Measurements from ENCODE around the gene EXOC3L4. TPM values are rescaled to one million over a fixed set of nuclear protein-coding genes. Genes with fewer than 3 reads are reported as not detected.
A peak's percentile ranks its signal among the peaks of the same experiment; 100 is the strongest.

Gene EXOC3L4
- total and polyA plus RNA-seq, 3 experiments from 2014 or later, result not detected

DNA sequence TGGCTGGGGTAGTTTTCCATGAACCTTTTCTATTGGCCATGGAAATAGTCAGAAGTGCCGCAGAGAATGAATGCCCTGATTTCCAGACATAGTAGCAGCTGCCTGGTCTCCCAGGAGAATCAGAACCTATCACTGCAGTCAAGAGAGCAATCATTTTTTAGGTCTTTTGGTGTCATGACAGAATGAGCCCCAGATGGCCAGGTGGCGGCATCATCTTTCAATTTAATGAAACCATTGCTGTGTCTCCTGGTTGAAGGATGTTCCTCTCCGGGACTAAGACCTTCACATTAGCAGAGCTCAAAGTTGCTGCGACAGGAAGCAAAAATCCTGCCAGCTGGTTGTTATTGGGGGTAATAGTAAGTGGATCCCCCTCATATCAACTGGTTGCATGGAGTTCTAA, 47.5 kb downstream of the EXOC3L4 start:
- no peak overlapping the region for H3K27ac ChIP-seq (ENCODE audit: low read depth, low read length)
- H3K27me3 ChIP-seq (ENCODE audit: insufficient read depth, low read length, poor library complexity, severe bottlenecking), result peaks cover 3% of the 10 kb centered on the region
- H3K36me3 Mint-ChIP-seq, result no peaks in the 10 kb centered on the region
- H3K4me1 Mint-ChIP-seq, result peaks cover 0 to 13% (median 6%) of the 10 kb centered on the region in 3 donors
- ChIA-PET CTCF (interaction anchor here (1.0 kb wide), 1 partner anchor 37 kb away, joined by 5 read pairs; no protein-coding TSS in a partner anchor), POLR2A (no interaction called here)
- no peaks in the 10 kb centered on the region for H3K36me3 ChIP-seq (ENCODE audit: insufficient read depth, low read length)
- no peak overlapping the region for H3K4me3 ChIP-seq (ENCODE audit: low read length)
- H3K9me3 Mint-ChIP-seq, result no peaks in the 10 kb centered on the region
- H3K27me3 Mint-ChIP-seq, result peaks cover 21 to 60% of the 10 kb centered on the region in 2 donors
- H3K27ac Mint-ChIP-seq, result peak overlapping the region in 1 of 8 donors; percentile 26
- H3K9me3 ChIP-seq (ENCODE audit: low read length), result no peaks in the 10 kb centered on the region
- H3K4me1 ChIP-seq (ENCODE audit: insufficient read depth, low read length), result no peaks in the 10 kb centered on the region
- DNase-seq, result no peak
- H3K4me3 Mint-ChIP-seq, result no peak overlapping the region

DNA sequence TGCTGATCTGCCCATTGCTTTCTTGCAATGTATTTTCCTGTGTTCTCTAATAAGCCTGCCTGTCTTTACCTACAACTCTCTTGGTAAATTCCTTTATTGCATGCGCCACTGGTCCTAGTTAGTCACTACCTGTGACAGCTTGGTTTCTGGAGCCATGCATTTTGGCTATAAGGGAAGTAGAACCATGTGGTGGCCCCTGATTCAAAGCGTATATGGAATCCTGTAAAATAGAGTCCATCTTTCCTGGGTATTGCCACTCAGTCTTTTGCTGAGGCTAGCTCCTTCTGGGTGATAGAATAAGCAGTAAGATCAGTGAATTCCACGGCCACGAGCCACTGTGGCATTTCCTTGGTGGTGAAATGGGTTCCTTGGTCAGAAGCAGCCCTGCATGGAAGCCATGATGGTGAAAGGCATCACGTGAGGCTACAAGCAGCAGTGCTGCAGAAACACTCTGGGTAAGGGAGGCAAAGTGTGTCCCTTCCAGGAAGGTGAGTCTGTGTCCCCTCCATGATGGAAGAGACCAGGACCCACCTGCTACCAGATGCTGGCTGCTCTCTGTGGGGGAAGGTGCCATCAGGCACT, 48.3 kb downstream of the EXOC3L4 start:
- Mint-ChIP-seq H3K27me3 (peaks cover 19 to 66% of the 10 kb centered on the region in 2 donors), H3K36me3 (no peaks in the 10 kb centered on the region), H3K9me3 (no peaks in the 10 kb centered on the region), H3K4me3 (no peak overlapping the region), H3K4me1 (peaks cover 0 to 13% (median 6%) of the 10 kb centered on the region in 3 donors), H3K27ac (peak overlapping the region in 1 of 8 donors; percentile 26)
- ChIA-PET CTCF (interaction anchor here (1.0 kb wide), 1 partner anchor 38 kb away, joined by 5 read pairs; no protein-coding TSS in a partner anchor), POLR2A (no interaction called here)
- DNase-seq, result no peak
- Histone ChIP-seq H3K36me3 (ENCODE audit: insufficient read depth, low read length) (no peaks in the 10 kb centered on the region), H3K27ac (ENCODE audit: low read depth, low read length) (no peak overlapping the region), H3K4me1 (ENCODE audit: insufficient read depth, low read length) (no peaks in the 10 kb centered on the region), H3K9me3 (ENCODE audit: low read length) (no peaks in the 10 kb centered on the region), H3K27me3 (ENCODE audit: insufficient read depth, low read length, poor library complexity, severe bottlenecking) (peaks cover 3% of the 10 kb centered on the region), H3K4me3 (ENCODE audit: low read length) (no peak overlapping the region)

DNA sequence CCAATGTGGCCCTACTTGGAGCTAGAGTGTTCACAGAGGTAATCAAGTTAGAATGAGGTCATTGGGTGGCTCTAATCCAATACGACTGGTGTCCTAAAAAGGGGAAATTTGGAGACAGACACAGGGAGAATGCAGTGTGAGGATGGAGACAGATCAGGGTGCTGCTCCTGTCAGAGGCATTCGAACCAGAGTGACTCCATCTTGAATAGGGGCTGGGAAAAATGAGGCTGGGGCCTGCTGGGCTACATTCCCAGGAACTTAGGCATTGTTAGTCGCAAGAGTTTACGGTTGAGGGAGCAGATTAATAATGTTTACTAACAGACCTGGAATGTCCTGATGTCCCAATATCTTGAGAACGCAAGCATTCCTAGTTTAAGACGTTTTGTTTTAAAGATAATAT, 49.0 kb downstream of the EXOC3L4 start:
- Histone ChIP-seq H3K9me3 (ENCODE audit: low read length) (no peaks in the 10 kb centered on the region), H3K27ac (ENCODE audit: low read depth, low read length) (no peak overlapping the region), H3K4me3 (ENCODE audit: low read length) (no peak overlapping the region), H3K27me3 (ENCODE audit: insufficient read depth, low read length, poor library complexity, severe bottlenecking) (peaks cover 3% of the 10 kb centered on the region), H3K4me1 (ENCODE audit: insufficient read depth, low read length) (no peaks in the 10 kb centered on the region), H3K36me3 (ENCODE audit: insufficient read depth, low read length) (no peaks in the 10 kb centered on the region)
- no peak overlapping the region for H3K27ac Mint-ChIP-seq
- no peaks in the 10 kb centered on the region for H3K9me3 Mint-ChIP-seq
- no peaks in the 10 kb centered on the region for H3K36me3 Mint-ChIP-seq
- CTCF ChIA-PET, result no interaction called here
- DNase-seq, result no peak
- peaks cover 0 to 13% (median 6%) of the 10 kb centered on the region in 3 donors for H3K4me1 Mint-ChIP-seq
- H3K27me3 Mint-ChIP-seq, result peaks cover 20 to 73% of the 10 kb centered on the region in 2 donors
- POLR2A ChIA-PET, result no interaction called here
- H3K4me3 Mint-ChIP-seq, result no peak overlapping the region

DNA sequence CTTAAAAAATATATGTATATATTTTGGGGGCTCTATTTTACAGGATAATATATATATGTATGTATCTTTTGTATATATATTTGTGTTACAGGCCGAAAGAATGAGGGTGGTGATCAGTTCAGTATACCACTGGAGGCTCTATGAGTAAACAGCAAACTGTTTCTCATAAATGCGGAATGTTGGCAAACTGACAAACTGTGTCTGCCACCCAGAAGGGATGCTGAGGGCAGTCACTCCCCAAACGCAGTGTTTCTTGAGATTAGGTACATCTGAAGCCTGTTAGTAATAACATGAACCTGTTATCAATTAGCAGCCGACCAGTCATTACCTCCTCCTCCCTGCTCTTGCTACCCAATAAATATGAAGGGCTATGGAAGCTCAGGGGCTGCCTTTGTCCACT, 49.6 kb downstream of the EXOC3L4 start:
- POLR2A ChIA-PET, result no interaction called here
- Histone ChIP-seq H3K4me3 (ENCODE audit: low read length) (no peak overlapping the region), H3K36me3 (ENCODE audit: insufficient read depth, low read length) (no peaks in the 10 kb centered on the region), H3K27me3 (ENCODE audit: insufficient read depth, low read length, poor library complexity, severe bottlenecking) (peaks cover 3% of the 10 kb centered on the region), H3K27ac (ENCODE audit: low read depth, low read length) (no peak overlapping the region), H3K4me1 (ENCODE audit: insufficient read depth, low read length) (no peaks in the 10 kb centered on the region), H3K9me3 (ENCODE audit: low read length) (no peaks in the 10 kb centered on the region)
- peaks cover 0 to 13% (median 6%) of the 10 kb centered on the region in 3 donors for H3K4me1 Mint-ChIP-seq
- no peak for DNase-seq
- H3K9me3 Mint-ChIP-seq, result no peaks in the 10 kb centered on the region
- H3K36me3 Mint-ChIP-seq, result no peaks in the 10 kb centered on the region
- H3K27ac Mint-ChIP-seq, result no peak overlapping the region
- CTCF ChIA-PET, result no interaction called here
- no peak overlapping the region for H3K4me3 Mint-ChIP-seq
- H3K27me3 Mint-ChIP-seq, result peaks cover 21 to 76% of the 10 kb centered on the region in 2 donors

DNA sequence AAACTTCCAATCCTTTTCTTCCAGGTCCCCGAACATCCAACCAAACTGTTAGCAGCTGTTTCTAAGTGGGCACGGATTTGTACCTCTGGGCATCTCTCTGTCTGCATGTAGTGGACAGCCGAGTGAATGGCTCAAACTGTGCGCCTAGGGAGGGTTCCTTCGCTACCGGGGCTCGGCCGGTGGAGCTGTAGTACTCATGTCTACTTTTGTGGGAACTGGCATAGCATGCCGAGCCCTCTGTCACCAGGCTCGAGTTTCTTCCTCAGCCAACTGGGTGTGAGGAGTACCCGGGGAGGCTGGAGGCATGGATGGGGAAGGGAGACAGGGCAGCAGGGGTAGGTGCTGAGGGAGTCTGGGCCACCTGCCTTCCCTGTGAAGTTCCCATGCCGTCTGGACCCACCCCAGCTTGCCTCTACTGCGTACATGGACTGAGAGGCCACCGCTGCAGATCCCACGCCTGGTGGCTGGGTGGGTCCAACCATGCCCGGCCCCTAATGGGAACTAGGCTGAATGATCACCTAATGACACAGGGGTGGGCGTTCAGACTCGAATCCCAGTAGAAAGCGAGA, 51.7 kb downstream of the EXOC3L4 start:
- Mint-ChIP-seq H3K36me3 (no peaks in the 10 kb centered on the region), H3K27me3 (peaks cover 17 to 71% of the 10 kb centered on the region in 2 donors), H3K4me1 (peaks cover 0 to 4% (median 0%) of the 10 kb centered on the region in 3 donors), H3K9me3 (no peaks in the 10 kb centered on the region), H3K27ac (no peak overlapping the region), H3K4me3 (no peak overlapping the region)
- Histone ChIP-seq H3K9me3 (ENCODE audit: low read length) (no peaks in the 10 kb centered on the region), H3K27ac (ENCODE audit: low read depth, low read length) (no peak overlapping the region), H3K27me3 (ENCODE audit: insufficient read depth, low read length, poor library complexity, severe bottlenecking) (peaks cover 3% of the 10 kb centered on the region), H3K36me3 (ENCODE audit: insufficient read depth, low read length) (no peaks in the 10 kb centered on the region), H3K4me1 (ENCODE audit: insufficient read depth, low read length) (no peaks in the 10 kb centered on the region), H3K4me3 (ENCODE audit: low read length) (no peak overlapping the region)
- ChIA-PET POLR2A (no interaction called here), CTCF (no interaction called here)
- no peak for DNase-seq

DNA sequence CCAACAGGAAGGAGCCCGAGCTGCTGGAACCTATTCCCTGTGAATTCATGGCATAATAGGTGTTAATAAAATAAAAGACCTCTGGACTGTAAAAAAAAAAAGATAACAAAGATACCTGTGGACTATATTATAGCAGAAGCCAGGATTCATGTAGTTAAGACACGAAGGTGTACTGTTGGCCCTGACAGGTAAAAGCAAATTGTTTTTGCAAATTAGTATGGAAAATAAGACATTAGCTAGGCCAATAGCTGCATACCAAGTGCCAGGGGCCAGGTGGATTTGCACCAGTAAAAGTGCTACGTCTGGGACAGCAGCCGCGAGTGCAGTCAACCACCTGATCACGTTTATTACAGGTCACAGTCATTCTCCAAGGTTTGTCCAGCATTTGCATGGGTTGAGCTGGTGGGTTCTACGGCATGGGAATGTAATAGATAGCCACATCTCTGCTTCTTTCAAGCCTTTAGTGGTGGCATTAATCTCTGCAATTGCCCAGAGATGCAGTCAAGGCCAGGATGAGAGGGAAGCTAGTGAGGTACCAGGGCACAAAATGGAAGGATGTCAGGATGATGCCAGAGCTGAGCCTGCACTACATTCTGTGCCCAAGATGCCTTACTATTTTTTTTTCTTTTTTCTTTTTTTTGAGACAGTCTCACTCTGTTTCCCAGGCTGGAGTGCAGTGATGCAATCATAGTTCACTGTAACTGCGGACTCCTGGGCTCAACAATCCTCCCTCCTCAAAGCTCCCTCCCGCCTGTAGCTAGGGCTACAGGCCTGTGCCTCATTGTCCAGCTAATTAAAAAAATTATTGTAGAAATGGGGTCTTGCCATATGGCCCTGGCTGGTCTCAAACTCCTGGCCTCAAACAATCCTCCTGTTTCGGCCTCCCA, 55.1 kb downstream of the EXOC3L4 start:
- H3K4me3 ChIP-seq (ENCODE audit: low read length), result no peak overlapping the region
- H3K36me3 ChIP-seq (ENCODE audit: insufficient read depth, low read length), result no peaks in the 10 kb centered on the region
- ChIA-PET POLR2A (no interaction called here), CTCF (interaction anchor here (1.1 to 1.6 kb wide), 2 partner anchors 9 to 45 kb away, joined by 3 to 4 read pairs; no protein-coding TSS in a partner anchor)
- H3K9me3 Mint-ChIP-seq, result no peaks in the 10 kb centered on the region
- no peaks in the 10 kb centered on the region for H3K4me1 ChIP-seq (ENCODE audit: insufficient read depth, low read length)
- H3K27me3 ChIP-seq (ENCODE audit: insufficient read depth, low read length, poor library complexity, severe bottlenecking), result no peaks in the 10 kb centered on the region
- peaks cover 5 to 46% of the 10 kb centered on the region in 2 donors for H3K27me3 Mint-ChIP-seq
- no peaks in the 10 kb centered on the region for H3K4me1 Mint-ChIP-seq
- no peaks in the 10 kb centered on the region for H3K9me3 ChIP-seq (ENCODE audit: low read length)
- DNase-seq, result no peak
- no peak overlapping the region for H3K27ac Mint-ChIP-seq
- H3K27ac ChIP-seq (ENCODE audit: low read depth, low read length), result no peak overlapping the region
- H3K36me3 Mint-ChIP-seq, result no peaks in the 10 kb centered on the region
- H3K4me3 Mint-ChIP-seq, result no peak overlapping the region

DNA sequence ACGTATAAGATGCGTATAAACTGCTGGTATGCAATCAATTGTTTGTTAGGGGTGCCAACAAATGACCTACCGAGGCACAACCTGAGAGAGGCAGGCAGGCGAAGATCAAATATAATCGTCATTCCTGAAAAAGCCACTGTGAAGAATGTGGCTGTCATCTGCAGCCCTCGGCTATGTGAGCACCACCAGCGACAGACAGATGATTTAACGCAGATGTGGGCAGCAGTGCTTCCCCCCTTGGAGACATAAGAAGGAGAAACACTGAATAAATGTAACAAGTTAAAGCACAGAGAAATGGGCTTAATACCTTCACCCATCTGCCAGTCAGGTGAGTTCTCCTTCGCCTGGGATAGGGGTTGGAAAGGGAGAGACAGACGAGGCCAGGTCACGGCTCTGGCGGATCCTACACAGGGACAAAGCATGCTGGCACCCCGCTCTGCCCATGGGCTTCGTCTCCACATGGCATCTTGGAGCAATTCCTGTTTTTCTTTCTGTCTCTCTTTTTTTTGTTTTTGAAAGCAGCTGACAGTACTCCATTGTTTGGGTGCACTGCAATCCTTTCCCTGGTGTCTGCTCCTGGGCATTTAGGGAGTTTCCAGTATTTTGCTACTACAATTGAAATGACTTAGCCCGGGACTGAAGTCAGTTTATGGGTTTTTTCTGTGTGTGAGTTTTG, 56.9 kb downstream of the EXOC3L4 start:
- CTCF ChIA-PET, result no interaction called here

More for the DNA sequence above, 56.9 kb downstream of the EXOC3L4 start:
- no peaks in the 10 kb centered on the region for H3K9me3 Mint-ChIP-seq
- H3K4me3 ChIP-seq (ENCODE audit: low read length), result no peak overlapping the region
- H3K36me3 Mint-ChIP-seq, result no peaks in the 10 kb centered on the region
- DNase-seq, result no peak
- H3K9me3 ChIP-seq (ENCODE audit: low read length), result no peaks in the 10 kb centered on the region
- no peaks in the 10 kb centered on the region for H3K36me3 ChIP-seq (ENCODE audit: insufficient read depth, low read length)
- peaks cover 5 to 36% of the 10 kb centered on the region in 2 donors for H3K27me3 Mint-ChIP-seq
- POLR2A ChIA-PET, result no interaction called here
- H3K27ac ChIP-seq (ENCODE audit: low read depth, low read length), result no peak overlapping the region
- H3K27ac Mint-ChIP-seq, result no peak overlapping the region
- H3K4me1 ChIP-seq (ENCODE audit: insufficient read depth, low read length), result no peaks in the 10 kb centered on the region
- H3K27me3 ChIP-seq (ENCODE audit: insufficient read depth, low read length, poor library complexity, severe bottlenecking), result no peaks in the 10 kb centered on the region
- no peak overlapping the region for H3K4me3 Mint-ChIP-seq
- no peaks in the 10 kb centered on the region for H3K4me1 Mint-ChIP-seq

All from CD8-positive, alpha-beta memory T cell (primary cell).